WTC11 (cell line): Measurements from ENCODE around the gene ENO1. TPM values are rescaled to one million over a fixed set of nuclear protein-coding genes. Genes with fewer than 3 reads are reported as not detected.

ENCODE experiments used
- microRNA-seq: library from miRNA; unstranded; fragments of <30 nt; microRNA quantifications from one replicate; pipeline ENCODE4 v1.2.0, GENCODE V29; 2022; ENCODE audit warnings: borderline number of aligned reads
- total RNA-seq: library from RNA; stranded (reverse); gene quantifications from 3 replicates; pipeline ENCODE4 v1.2.3, GENCODE V29; 2021

Gene ENO1
- total RNA-seq, 1 experiment from 2014 or later, result 1,978 TPM

Small RNA genes within 50 kb of the gene (microRNA-seq; reads per million reads assigned to microRNA genes)
- 1.0 reads per million for gene MIR6728

Other genes with a start within 250 kb of the ENO1 start
- gene RERE, start 61.0 kb downstream of the ENO1 start, total RNA-seq, result 122 to 161 TPM (median 124 TPM) in 3 replicates
- gene CA6, start 67.2 kb upstream of the ENO1 start, total RNA-seq, result 0.11 TPM in 1 of 3 replicates, not detected in the others
- gene SLC2A7, start 147.7 kb upstream of the ENO1 start, total RNA-seq, result not detected in 3 replicates
- 0.04 to 0.18 TPM (median 0.07 TPM) in 3 replicates for gene SLC2A5, start 190.9 kb upstream of the ENO1 start, total RNA-seq